ENCODE measurements around the gene CALN1.

CALN1 gene

GRCh38 chr7:72028267-72028666 is 383.9 kb downstream of the CALN1 start:
- no peak for DNase-seq

- DNase-seq, result no peak
These were observed 386.7 kb downstream of the CALN1 start for GRCh38 chr7:72025381-72025960.

GRCh38 chr7:72023926-72024325 is 388.2 kb downstream of the CALN1 start:
- DNase-seq, result no peak

GRCh38 chr7:72021716-72022115 is 390.4 kb downstream of the CALN1 start:
- no peak for DNase-seq

GRCh38 chr7:72020311-72020710 is 391.8 kb downstream of the CALN1 start:
- no peak for DNase-seq

GRCh38 chr7:72019436-72019835 is 392.7 kb downstream of the CALN1 start:
- no peak for DNase-seq

GRCh38 chr7:72017756-72018155 is 394.4 kb downstream of the CALN1 start:
- DNase-seq, result no peak

- no peak for DNase-seq
These were observed 395.6 kb downstream of the CALN1 start for GRCh38 chr7:72016574-72016973.

- no peak for DNase-seq
These were observed 397.0 kb downstream of the CALN1 start for GRCh38 chr7:72015136-72015535.

GRCh38 chr7:72007018-72007417 is 405.1 kb downstream of the CALN1 start:
- no peak for DNase-seq

- no peak for DNase-seq
These were observed 408.9 kb downstream of the CALN1 start for GRCh38 chr7:72003236-72003635.

- no peak for DNase-seq
These were observed 416.0 kb downstream of the CALN1 start for GRCh38 chr7:71996141-71996540.

- DNase-seq, result no peak
These were observed 417.0 kb downstream of the CALN1 start for GRCh38 chr7:71995111-71995510.

GRCh38 chr7:71991586-71991985 is 420.6 kb downstream of the CALN1 start:
- DNase-seq, result no peak

- no peak for DNase-seq
These were observed 422.0 kb downstream of the CALN1 start for GRCh38 chr7:71990138-71990462.

- DNase-seq, result no peak
These were observed 423.9 kb downstream of the CALN1 start for GRCh38 chr7:71988201-71988600.

- no peak for DNase-seq
These were observed 424.9 kb downstream of the CALN1 start for GRCh38 chr7:71987200-71987767.

GRCh38 chr7:71984348-71984747 is 427.8 kb downstream of the CALN1 start:
- DNase-seq, result no peak

- DNase-seq, result no peak
These were observed 429.3 kb downstream of the CALN1 start for GRCh38 chr7:71982851-71983250.

- DNase-seq, result no peak
These were observed 435.5 kb downstream of the CALN1 start for GRCh38 chr7:71976645-71977044.

- no peak for DNase-seq
These were observed 437.5 kb downstream of the CALN1 start for GRCh38 chr7:71974611-71975010.

GRCh38 chr7:71972534-71972933 is 439.6 kb downstream of the CALN1 start:
- DNase-seq, result no peak

GRCh38 chr7:71970725-71971124 is 441.4 kb downstream of the CALN1 start:
- no peak for DNase-seq

- DNase-seq, result no peak
These were observed 449.5 kb downstream of the CALN1 start for GRCh38 chr7:71962636-71963035.

- no peak for DNase-seq
These were observed 450.9 kb downstream of the CALN1 start for GRCh38 chr7:71961283-71961682.

All from NCI-H446 (cell line).